KOPT-K1 (cell line): ENCODE data around the gene LEFTY1.
A peak's percentile ranks its signal among the peaks of the same experiment; 100 is the strongest.

Experiments used
- H3K27ac ChIP-seq: fragments of 200-600 bp; sonication (generic); 2 replicates; pipeline ENCODE4 v1.5.1; 2016; ENCODE audit warnings: antibody characterized with exemption, mild to moderate bottlenecking, low read depth, low read length; ENCODE audit not compliant: poor library complexity, severe bottlenecking
- H3K36me3 ChIP-seq: fragments of 200-600 bp; sonication (generic); 2 replicates; pipeline ENCODE4 v1.5.1; 2017; ENCODE audit warnings: antibody characterized with exemption, mild to moderate bottlenecking, low read length, moderate library complexity; ENCODE audit not compliant: insufficient read depth
- H3K9me3 ChIP-seq: fragments of 200-600 bp; sonication (generic); 2 replicates; pipeline ENCODE4 v1.5.1; 2017; ENCODE audit warnings: antibody characterized with exemption, low read length, mild to moderate bottlenecking; ENCODE audit not compliant: insufficient read depth, poor library complexity, severe bottlenecking

Gene LEFTY1

DNA sequence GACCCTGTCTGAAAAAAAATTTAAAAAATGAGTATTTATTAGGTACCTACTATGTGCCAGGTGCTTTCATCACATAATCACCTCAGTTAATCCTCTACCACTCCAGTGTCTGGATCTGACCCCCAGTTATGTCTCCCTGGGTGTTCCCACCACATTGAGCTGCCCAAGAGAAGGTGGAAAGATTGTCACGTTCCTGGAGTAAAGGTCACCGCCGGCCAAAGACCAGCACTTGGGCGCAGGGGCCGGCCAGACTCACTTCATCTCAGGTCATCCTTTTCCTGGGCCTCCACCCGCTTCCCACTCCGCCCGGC is 34.4 kb upstream of the LEFTY1 start:
- peak overlapping the region; percentile 91 for H3K27ac ChIP-seq
- H3K36me3 ChIP-seq: peaks cover 46% of the 10 kb centered on the region
- no peaks in the 10 kb centered on the region for H3K9me3 ChIP-seq

DNA sequence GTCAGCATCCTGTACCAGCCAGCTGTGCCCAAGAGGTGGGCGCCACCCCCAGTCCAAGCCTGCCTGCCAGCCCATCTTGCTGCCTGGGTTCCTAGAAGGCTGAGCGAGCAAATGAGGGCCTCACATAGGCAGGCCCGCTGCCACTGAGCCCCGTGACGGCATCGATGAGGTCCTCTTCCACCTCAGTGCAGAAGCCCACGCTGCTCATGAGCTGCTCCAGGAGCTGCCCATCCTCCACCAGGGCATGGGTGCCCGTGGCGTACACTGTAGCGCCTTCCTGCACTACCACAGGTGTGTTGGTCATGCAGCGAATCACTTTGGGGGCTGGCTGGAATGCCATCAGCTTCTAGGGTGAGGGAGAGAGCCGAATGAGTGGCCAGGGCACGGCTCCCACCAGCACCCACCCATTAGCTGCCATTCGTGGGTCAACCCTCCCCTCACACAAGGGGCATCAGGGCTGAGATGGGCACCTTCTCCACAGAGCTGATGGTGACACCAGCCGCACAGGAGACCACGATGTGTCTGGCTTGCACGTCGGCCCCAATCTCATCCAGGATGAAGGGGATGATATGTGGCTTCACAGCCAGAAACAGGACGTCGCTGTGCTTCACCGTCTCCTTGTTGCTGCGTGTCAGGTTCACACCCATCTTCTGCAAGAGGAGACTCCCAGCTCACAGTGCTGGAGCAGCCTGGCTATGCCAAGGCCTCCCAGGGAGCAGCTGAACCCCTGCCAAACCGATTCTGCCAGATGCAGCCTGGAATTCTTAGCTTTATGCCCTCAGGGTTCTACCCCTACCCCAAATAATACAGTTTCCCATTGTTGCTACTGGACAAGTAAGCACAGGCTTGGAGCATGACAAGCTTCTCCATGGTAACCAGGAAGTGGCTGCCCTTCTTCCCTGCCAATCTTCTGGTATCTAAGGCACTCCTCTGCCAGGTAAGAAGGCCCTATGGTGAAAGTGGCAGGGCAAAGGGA is 33.1 kb upstream of the LEFTY1 start:
- H3K9me3 ChIP-seq: no peaks in the 10 kb centered on the region
- no peak overlapping the region for H3K27ac ChIP-seq
- H3K36me3 ChIP-seq: peaks cover 60% of the 10 kb centered on the region

DNA sequence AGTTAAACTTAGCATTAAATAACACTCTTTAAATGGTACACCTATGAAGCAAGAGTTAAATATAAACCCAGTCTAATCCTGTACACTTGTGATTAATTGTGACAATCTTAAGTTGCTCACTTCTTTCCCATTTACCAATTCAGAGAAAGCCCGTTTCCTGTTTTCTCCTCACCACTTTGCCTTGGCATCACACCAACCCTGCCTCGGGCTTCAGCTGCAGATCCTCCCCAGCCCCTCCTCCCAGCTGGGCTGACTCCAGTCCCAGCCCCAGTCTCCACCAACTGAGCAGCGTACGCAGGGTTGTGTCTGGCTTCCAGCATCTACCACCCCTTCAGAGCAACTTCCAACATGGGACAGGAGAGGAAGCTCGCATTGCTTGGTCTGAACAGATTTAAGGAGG is 31.0 kb upstream of the LEFTY1 start:
- peak overlapping the region; percentile 9 for H3K27ac ChIP-seq
- H3K9me3 ChIP-seq: no peaks in the 10 kb centered on the region
- peaks cover 69% of the 10 kb centered on the region for H3K36me3 ChIP-seq

DNA sequence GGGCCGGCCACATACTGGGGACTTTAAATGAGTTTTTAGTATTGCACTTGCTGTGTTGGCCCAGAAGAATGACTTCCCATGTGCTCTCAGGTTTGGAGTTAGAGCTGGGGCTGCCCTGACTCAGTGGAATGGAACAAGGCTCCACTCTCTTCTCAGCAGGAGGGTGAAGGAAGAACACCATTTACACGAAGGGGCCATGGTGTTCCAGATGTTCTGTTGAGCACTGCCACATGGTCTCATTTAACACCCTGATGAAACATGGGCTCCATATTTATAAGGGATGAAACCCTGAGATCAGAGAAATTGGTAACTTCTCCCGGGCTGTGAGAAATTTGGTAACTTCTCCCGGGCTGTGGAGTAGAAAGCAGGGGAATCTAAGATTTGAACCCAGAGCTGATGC is 29.3 kb upstream of the LEFTY1 start:
- Histone ChIP-seq H3K27ac (no peak overlapping the region), H3K9me3 (no peaks in the 10 kb centered on the region), H3K36me3 (peaks cover 69% of the 10 kb centered on the region)

DNA sequence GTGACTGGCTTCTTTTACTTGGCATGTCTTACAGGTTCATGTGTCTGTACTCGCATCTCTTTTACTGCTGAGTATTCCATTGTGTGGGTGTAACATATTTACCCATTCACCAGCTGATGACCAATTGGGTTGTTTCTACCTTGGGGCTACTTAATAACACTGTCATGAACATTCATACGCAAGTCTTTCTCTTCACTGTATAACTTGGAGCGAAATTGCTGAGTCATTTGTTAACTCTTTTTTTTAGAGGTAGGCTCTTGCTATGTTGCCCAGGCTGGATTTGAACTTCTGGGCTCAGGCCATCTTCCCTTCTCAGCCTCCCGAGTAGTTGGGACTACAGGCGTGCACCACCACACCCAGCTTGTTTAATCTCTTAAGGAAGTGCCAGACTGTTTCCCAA is 28.6 kb upstream of the LEFTY1 start:
- Histone ChIP-seq H3K9me3 (no peaks in the 10 kb centered on the region), H3K27ac (no peak overlapping the region), H3K36me3 (peaks cover 64% of the 10 kb centered on the region)

DNA sequence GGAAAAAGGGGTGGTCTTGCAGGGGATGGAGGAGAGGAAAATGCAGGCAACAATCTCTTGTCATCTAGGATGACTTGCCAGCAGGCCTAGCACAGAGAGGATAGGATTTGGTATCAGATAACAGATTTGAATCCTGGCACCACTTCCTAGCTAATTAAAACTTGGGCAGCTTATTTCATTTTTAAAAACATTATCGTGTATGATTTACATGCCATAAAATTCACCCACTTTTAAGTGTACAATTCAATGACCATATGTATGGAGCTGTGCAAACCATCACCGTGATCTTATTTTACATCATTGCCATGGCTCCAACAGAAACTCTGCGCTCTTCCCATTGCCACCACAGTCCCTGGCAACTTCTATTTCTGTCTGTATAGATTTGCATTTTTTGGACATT is 28.2 kb upstream of the LEFTY1 start:
- H3K27ac ChIP-seq: no peak overlapping the region
- no peaks in the 10 kb centered on the region for H3K9me3 ChIP-seq
- H3K36me3 ChIP-seq: peaks cover 60% of the 10 kb centered on the region

DNA sequence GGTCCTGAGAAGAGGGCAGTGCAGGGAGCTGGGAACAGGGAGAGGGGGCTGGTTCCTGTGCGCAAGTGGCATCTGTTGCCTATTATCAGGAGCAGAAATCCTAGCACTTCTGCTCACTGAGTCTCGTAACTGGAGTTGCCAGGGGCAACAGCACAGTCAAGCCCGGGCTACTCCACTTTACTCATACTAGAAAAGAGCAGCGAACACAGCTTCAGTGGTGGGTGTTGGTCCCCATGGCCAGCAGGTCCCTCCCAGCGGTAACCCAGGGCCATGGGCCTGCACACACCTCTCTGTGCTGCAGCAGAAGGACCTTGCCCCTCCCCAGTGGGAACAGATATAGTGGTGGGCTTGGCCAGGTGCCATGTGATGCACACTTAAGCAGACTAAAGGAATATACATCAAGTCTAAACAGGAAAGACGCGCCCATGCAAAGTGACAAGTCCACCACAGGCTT is 26.6 kb upstream of the LEFTY1 start:
- Histone ChIP-seq H3K36me3 (peaks cover 45% of the 10 kb centered on the region), H3K9me3 (no peaks in the 10 kb centered on the region), H3K27ac (no peak overlapping the region)

DNA sequence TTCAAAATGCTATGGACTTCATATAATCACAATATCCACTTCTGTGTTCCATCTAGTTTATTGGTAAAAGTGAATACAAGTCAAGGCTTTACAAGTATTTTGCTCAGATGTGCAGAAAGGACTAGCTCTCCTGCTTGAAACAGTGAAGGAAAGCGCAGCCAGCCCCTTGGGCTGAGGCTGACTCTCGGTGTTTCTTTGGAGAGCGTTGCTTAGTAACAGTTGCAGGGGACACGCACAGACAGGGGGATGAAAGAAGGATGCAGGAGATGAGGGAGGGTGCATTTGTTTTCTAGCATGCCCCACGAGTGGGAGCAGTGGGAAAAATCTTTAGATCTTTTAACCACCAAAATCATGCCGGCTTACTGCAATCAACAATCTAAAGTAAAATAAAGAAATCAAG is 26.0 kb upstream of the LEFTY1 start:
- no peak overlapping the region for H3K27ac ChIP-seq
- peaks cover 38% of the 10 kb centered on the region for H3K36me3 ChIP-seq
- no peaks in the 10 kb centered on the region for H3K9me3 ChIP-seq

DNA sequence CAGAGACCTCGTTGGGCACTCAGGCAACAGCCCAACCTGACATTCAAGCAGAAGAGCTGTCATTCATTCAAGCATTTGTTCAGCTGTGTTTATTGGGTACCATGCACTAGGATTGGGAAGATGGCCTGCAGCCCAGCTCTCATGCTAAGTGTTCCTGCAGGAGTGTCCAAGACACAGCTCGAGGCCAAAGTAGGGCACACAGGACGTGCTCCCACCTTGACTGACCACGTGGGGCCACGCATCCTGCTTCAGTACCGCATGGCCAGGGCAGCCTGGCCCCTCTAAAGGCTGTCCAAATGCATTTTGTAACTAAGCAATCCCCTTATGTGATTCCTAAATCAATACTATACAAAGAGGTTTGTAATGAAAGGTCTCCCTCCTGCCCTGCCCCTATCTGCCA is 25.4 kb upstream of the LEFTY1 start:
- Histone ChIP-seq H3K27ac (no peak overlapping the region), H3K36me3 (peaks cover 33% of the 10 kb centered on the region), H3K9me3 (no peaks in the 10 kb centered on the region)

DNA sequence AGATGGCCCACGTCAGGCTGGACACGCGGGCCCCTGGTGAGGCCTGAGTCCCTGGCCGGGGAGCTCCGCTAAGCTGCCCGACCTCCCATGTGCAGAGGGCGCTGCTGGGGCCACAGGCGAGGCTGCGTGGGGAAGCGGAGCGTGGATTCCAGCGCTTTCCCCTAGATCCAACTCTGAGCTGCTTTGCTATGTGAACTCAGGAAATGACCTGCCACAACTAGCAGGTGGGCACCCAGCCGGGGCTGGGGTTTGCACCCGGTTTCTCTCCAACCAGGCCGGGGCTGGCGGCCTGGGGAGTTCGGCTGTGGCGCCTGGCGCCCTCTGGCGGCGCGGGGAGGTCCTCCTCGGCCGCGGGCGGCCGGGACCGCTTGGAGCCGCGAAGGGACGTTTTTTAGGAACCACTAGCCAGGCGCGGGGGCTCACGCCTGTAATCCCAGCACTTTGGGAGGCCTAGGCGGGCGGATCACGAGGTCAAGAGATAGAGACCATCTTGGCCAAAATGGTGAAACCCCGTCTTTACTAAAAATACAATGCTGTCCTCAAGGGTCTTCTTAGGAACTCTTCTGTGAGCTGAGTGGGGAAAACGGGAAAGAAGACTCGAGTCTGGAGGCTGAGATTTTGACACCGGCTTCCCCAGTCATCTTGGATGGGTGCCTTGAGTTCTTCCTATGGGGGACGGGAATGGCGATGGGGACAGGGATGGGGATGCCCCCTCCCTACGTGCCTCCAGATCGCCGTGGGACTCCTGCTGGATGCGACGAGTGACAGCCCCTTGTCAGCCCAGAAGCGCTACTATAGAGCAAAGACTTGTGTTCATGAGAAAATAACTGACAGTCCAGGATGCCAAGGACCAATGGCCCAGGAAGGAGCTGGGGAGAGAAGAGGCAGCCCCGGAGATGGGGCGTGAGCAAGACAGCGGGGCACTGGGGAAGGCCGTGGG is 22.5 kb upstream of the LEFTY1 start:
- Histone ChIP-seq H3K27ac (no peak overlapping the region), H3K9me3 (no peaks in the 10 kb centered on the region), H3K36me3 (peaks cover 4% of the 10 kb centered on the region; the same call in 1 of the 2 replicates)

DNA sequence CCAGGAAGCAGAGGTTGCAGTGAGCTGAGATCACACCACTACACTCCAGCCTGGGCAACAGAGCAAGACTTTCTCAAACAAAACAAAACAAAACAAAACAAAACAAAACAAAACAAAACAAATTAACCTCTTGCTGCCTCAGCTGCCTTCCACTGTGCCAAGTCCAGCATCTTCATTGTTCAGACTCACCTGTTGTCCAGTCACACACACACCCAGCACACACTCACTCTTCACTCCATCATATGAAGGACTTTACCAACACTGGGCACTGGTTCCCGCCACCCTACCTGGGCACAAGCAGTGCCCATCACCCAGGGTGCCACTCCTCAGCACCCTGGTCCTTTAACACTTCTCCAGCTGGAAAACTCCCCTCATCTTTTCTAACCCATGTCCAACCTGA is 20.5 kb upstream of the LEFTY1 start:
- Histone ChIP-seq H3K36me3 (no peaks in the 10 kb centered on the region), H3K27ac (no peak overlapping the region), H3K9me3 (no peaks in the 10 kb centered on the region)

DNA sequence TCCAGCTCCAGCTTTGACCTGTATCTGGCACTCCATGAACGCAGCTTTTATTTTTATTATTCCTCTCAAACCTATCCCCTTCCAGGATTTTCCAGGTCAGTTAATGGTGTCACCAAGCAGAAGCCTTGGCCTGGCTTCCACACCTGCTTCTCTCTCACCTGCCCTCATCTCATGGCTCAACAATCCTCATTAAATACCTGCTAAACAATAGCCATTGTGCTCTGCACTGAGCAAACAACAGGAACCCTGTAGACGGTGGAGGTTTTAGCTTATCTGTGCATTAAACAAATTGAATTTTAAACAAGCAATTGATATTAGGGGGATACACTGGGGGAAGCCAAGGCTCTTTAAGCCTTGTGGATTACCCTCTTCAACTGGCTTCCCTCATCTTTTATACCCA is 19.8 kb upstream of the LEFTY1 start:
- no peaks in the 10 kb centered on the region for H3K36me3 ChIP-seq
- H3K9me3 ChIP-seq: no peaks in the 10 kb centered on the region
- H3K27ac ChIP-seq: no peak overlapping the region

DNA sequence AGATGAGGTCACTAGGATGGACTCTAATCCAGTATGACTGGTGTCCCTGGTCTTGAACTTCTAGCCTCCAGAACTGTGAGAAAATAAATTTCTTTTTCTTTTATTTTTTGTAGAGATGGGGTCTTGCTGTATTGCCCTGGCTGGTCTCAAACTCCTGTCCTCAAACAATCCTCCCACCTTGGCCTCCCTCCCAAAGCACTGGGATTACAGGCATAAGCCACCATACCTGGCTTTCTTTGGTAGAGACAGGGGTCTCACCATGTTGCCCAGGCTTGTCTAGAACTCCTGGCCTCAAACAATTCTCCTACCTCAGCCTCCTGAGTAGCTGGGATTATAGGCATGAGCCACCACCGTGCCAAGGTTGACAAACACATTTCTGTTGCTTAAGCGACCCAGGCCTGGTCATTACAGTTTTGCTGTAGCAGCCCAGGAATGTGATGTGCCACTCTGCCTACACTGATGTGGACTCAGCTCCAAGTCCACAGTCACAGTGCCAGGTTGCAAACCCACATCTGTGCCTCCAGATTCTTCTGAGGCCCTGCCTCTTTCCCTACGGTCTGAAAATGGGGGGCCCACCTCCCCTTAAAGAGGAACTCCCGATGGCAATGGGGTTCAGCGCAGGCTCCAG is 19.2 kb upstream of the LEFTY1 start:
- Histone ChIP-seq H3K36me3 (no peaks in the 10 kb centered on the region), H3K9me3 (no peaks in the 10 kb centered on the region), H3K27ac (no peak overlapping the region)

DNA sequence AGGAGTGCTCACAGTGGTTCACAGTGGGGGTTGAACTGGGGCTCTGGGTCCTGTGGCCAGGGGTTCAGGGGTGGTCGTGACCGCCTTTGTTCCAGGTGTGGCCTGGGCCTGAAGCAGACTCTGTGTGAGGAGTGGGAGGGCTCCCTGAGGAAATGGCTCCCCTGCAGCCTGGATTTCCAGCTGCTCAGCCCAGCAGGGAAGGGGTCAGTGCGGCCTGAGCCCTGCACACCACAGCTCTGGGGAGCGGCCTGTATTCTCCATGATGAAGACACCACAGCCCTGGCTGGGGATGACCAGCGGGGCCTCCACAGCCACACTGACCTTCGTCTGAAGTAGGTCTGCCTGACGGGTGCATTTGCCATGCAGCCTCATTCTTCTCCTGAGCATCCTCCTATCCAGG is 18.4 kb upstream of the LEFTY1 start:
- Histone ChIP-seq H3K27ac (no peak overlapping the region), H3K9me3 (no peaks in the 10 kb centered on the region), H3K36me3 (no peaks in the 10 kb centered on the region)

DNA sequence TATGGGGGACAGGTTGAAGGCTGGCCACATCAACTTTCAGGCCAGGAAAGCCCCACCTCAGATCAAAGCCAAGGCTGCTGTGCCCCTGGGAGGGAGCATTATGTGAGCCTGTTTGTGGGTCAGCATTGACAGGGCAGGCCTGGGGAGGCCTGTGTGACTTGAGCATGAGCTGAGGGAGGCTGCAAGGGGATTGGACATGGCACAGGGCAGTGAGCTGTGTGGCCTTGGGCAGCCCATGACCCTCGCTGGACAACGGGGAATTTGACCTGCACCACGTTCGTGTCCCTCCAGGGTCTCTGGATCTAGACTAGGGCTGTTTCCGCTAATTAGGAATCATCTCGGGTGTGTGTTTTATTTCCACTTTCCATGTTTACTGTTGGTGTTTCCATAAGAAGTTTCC is 17.5 kb upstream of the LEFTY1 start:
- H3K27ac ChIP-seq: no peak overlapping the region
- no peaks in the 10 kb centered on the region for H3K36me3 ChIP-seq
- H3K9me3 ChIP-seq: no peaks in the 10 kb centered on the region
